ENCODE measurements around the gene STK39.

DNA sequence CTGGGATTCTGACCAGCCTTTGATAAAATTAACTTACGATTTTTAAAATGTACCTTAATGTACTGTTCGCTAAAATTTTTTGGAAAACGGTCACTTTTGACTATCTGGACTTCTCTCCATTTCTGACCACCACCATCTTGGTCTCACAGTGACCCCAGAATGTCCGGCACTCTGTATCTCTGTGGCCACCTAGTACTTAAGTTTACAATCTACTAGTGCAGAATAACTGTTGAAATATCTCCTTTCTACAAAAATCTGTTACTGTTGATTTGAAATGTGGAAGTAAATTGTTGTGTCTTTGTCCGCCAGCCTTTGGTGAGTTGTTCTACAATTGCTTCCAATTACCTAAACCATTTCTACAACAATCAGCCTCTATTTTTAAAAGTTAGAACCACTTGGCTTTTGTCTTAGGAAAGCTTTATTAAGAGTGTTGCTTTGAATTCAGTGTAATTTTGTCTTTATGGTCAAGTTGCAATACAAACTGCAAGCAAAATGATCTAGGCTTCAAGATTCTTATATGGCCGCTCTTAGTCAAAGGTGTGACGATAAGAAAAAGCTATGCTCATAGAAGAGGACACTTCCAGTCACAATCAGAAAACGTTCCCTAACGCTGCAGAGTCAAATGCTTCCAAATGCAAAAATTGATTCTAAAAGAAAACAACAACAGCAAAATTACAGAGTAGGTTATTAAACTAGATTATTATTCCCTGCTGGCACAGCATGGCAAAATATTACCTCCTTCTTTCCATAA is 283.3 kb downstream of the STK39 start:
- TF ChIP-seq CTCF (conservative IDR thresholded peaks at IDR 0.05 in 1 of 2, IDR thresholded peaks at IDR 0.05 in 1 of 2; ENCODE audit: low read depth in 1 of 2, low read length in 2 of 2): no peak
- no peak for TF ChIP-seq EZH2 (IDR thresholded peaks at IDR 0.05; ENCODE audit: low read length, missing control alignments)

All from fibroblast of lung (primary cell).